Fibroblast of lung (primary cell): Measurements from ENCODE around the gene SERGEF. TPM values are rescaled to one million over a fixed set of nuclear protein-coding genes. Genes with fewer than 3 reads are reported as not detected.

Experiments
- DNase-seq, 2 donors: peaks; one replicate each; pipeline versions ENCODE4 v3.0.0 to v3.0.0-alpha.2; 2010; ENCODE audit warnings: low read depth in 2 of 2
- H2AFZ ChIP-seq: 2 replicates; pipeline ENCODE4 v1.5.1; 2012; ENCODE audit warnings: low read length, control low read depth, inconsistent platforms
- H3K27ac ChIP-seq: 2 replicates; pipeline ENCODE4 v1.5.1; 2011; ENCODE audit warnings: low read length, control low read depth; ENCODE audit not compliant: insufficient read depth
- H3K27me3 ChIP-seq: 2 replicates; pipeline ENCODE4 v1.5.1; 2011; ENCODE audit warnings: mild to moderate bottlenecking, low read length; ENCODE audit not compliant: control insufficient read depth, insufficient read depth
- H3K36me3 ChIP-seq: 2 replicates; pipeline ENCODE4 v1.5.1; 2011; ENCODE audit warnings: low read length; ENCODE audit not compliant: control insufficient read depth, insufficient read depth
- H3K4me1 ChIP-seq: 2 replicates; pipeline ENCODE4 v1.5.1; 2011; ENCODE audit warnings: low read length; ENCODE audit not compliant: control insufficient read depth, insufficient read depth; ENCODE audit errors: extremely low read depth
- H3K4me2 ChIP-seq: 2 replicates; pipeline ENCODE4 v1.5.1; 2011; ENCODE audit warnings: low read length, control low read depth; ENCODE audit not compliant: insufficient read depth; ENCODE audit errors: extremely low read depth
- H3K4me3 ChIP-seq, 4 experiments: fragments of 200-600 bp in 1 of 4; sonication (generic) in 1 of 4; replicated peaks in 1 of 4; 2 replicates each; pipeline ENCODE4 v1.5.1; 2011 to 2016; ENCODE audit warnings: low read length in 4 of 4, low read depth in 3 of 4, mild to moderate bottlenecking in 3 of 4, control low read depth in 2 of 4, inconsistent platforms in 1 of 4, mixed read lengths in 1 of 4; ENCODE audit not compliant: insufficient read depth in 1 of 4; ENCODE audit errors: control extremely low read depth in 1 of 4
- H3K79me2 ChIP-seq: 2 replicates; pipeline ENCODE4 v1.5.1; 2012; ENCODE audit warnings: mild to moderate bottlenecking, low read length, inconsistent platforms; ENCODE audit not compliant: control insufficient read depth, insufficient read depth
- H3K9ac ChIP-seq: 2 replicates; pipeline ENCODE4 v1.5.1; 2011; ENCODE audit warnings: mild to moderate bottlenecking, low read length, control low read depth; ENCODE audit not compliant: insufficient read depth
- H3K9me3 ChIP-seq: 2 replicates; pipeline ENCODE4 v1.5.1; 2012; ENCODE audit warnings: low read depth, low read length; ENCODE audit not compliant: control insufficient read depth, insufficient read depth
- H4K20me1 ChIP-seq: 2 replicates; pipeline ENCODE4 v1.5.1; 2011; ENCODE audit warnings: low read length; ENCODE audit not compliant: control insufficient read depth, insufficient read depth; ENCODE audit errors: extremely low read depth
- CTCF ChIP-seq, 2 donors: IDR thresholded peaks in 1 of 2; conservative IDR thresholded peaks in 1 of 2; 1 replicate in 1 of 2; 2 replicates in 1 of 2; pipeline ENCODE4 v1.5.1; 2011 to 2012; ENCODE audit warnings: low read length in 2 of 2, control low read depth in 1 of 2, inconsistent platforms in 1 of 2, low read depth in 1 of 2, mild to moderate bottlenecking in 1 of 2
- EZH2 ChIP-seq: IDR thresholded peaks from 2 replicates; pipeline ENCODE4 v1.5.1; 2012; ENCODE audit warnings: low read length, control low read depth, mild to moderate bottlenecking; ENCODE audit errors: missing control alignments
- polyA plus RNA-seq, 2 donors: library from polyadenylated mRNA; depleted of rRNA in 1 of 2; stranded (reverse) in 1 of 2; unstranded in 1 of 2; fragments of >200 nt; gene quantifications; 2 replicates each; pipeline ENCODE4 v1.2.1, GENCODE V29; 2011 to 2012; ENCODE audit warnings: missing spikeins in 1 of 2
- total RNA-seq: library from RNA; depleted of rRNA; stranded (reverse); fragments of >200 nt; gene quantifications from 2 replicates; pipeline ENCODE4 v1.2.1, GENCODE V29; 2014

SERGEF gene
- total and polyA plus RNA-seq, 2 donors (not counting 1 experiment from before 2014, with no cell fraction given): 14.5 to 38.5 TPM

- H3K4me3 ChIP-seq: no peak overlapping the region
- H3K79me2 ChIP-seq: no peaks in the 10 kb centered on the region
- no peaks in the 10 kb centered on the region for H4K20me1 ChIP-seq
- no peak overlapping the region for H3K27ac ChIP-seq
- no peak overlapping the region for H3K4me2 ChIP-seq
- no peaks in the 10 kb centered on the region for H3K36me3 ChIP-seq
- H3K27me3 ChIP-seq: no peaks in the 10 kb centered on the region
- no peak for DNase-seq
- H3K9me3 ChIP-seq: no peaks in the 10 kb centered on the region
- no peak for TF ChIP-seq CTCF (conservative IDR thresholded peaks at IDR 0.05 in 1 of 2, IDR thresholded peaks at IDR 0.05 in 1 of 2; ENCODE audit: low read depth in 1 of 2, low read length in 2 of 2)
- no peak for TF ChIP-seq EZH2
- no peak overlapping the region for H3K9ac ChIP-seq
- no peaks in the 10 kb centered on the region for H3K4me1 ChIP-seq
- no peak overlapping the region for H2AFZ ChIP-seq
Observed at GRCh38 chr11:17746096-17746495, 266.8 kb downstream of the SERGEF start.

GRCh38 chr11:17745023-17745772 lies 267.6 kb downstream of the SERGEF start:
- no peak for DNase-seq
- no peak overlapping the region for H3K27ac ChIP-seq

More at GRCh38 chr11:17745023-17745772, 267.6 kb downstream of the SERGEF start:
- H3K4me2 ChIP-seq: no peak overlapping the region
- no peaks in the 10 kb centered on the region for H3K79me2 ChIP-seq
- H3K4me1 ChIP-seq: no peaks in the 10 kb centered on the region
- no peaks in the 10 kb centered on the region for H4K20me1 ChIP-seq
- no peak overlapping the region for H3K9ac ChIP-seq
- no peaks in the 10 kb centered on the region for H3K36me3 ChIP-seq
- H3K27me3 ChIP-seq: no peaks in the 10 kb centered on the region
- H2AFZ ChIP-seq: no peak overlapping the region
- H3K4me3 ChIP-seq: no peak overlapping the region
- TF ChIP-seq CTCF (conservative IDR thresholded peaks at IDR 0.05 in 1 of 2, IDR thresholded peaks at IDR 0.05 in 1 of 2; ENCODE audit: low read depth in 1 of 2, low read length in 2 of 2) (no peak), EZH2 (no peak)
- H3K9me3 ChIP-seq: no peaks in the 10 kb centered on the region
